RWPE2 (cell line): ENCODE results near the gene EEF1B2.

Source experiments
- ATAC-seq: fragments of 200-7000 bp; cut with Tn5 transposase; 3 replicates; pipeline ENCODE4 v1.9.1; 2021; ENCODE audit warnings: low read depth
- DNase-seq: peaks from one replicate; pipeline ENCODE4 v3.0.0-alpha.2; 2020; ENCODE audit warnings: low spot score
- H3K27ac ChIP-seq: fragments of 450-650 bp; 2 replicates; pipeline ENCODE4 v1.5.1; 2017; ENCODE audit warnings: mild to moderate bottlenecking; ENCODE audit not compliant: poor library complexity, severe bottlenecking
- H3K27me3 ChIP-seq: fragments of 250-450 bp; sonication (Bioruptor Pico); 2 replicates; pipeline ENCODE4 v1.5.1; 2021; ENCODE audit warnings: mild to moderate bottlenecking, moderate library complexity; ENCODE audit not compliant: insufficient read depth, poor library complexity, severe bottlenecking
- H3K36me3 ChIP-seq: fragments of 250-450 bp; sonication (Bioruptor Pico); 2 replicates; pipeline ENCODE4 v1.5.1; 2020; ENCODE audit warnings: low read depth, mild to moderate bottlenecking, moderate library complexity
- H3K4me1 ChIP-seq: fragments of 250-450 bp; sonication (Bioruptor Pico); 2 replicates; pipeline ENCODE4 v1.5.1; 2021; ENCODE audit warnings: mild to moderate bottlenecking, moderate library complexity; ENCODE audit not compliant: insufficient read depth, poor library complexity, severe bottlenecking
- H3K4me3 ChIP-seq: fragments of 250-450 bp; sonication (Bioruptor Pico); 2 replicates; pipeline ENCODE4 v1.5.1; 2021; ENCODE audit warnings: mild to moderate bottlenecking, moderate library complexity; ENCODE audit not compliant: severe bottlenecking
- H3K9me3 ChIP-seq: fragments of 250-450 bp; sonication (Bioruptor Pico); 2 replicates; pipeline ENCODE4 v1.5.1; 2021; ENCODE audit warnings: mild to moderate bottlenecking, moderate library complexity; ENCODE audit not compliant: severe bottlenecking
- CTCF ChIP-seq: fragments of 450-650 bp; IDR thresholded peaks from one replicate; pipeline ENCODE4 v1.5.1; 2017; ENCODE audit warnings: mild to moderate bottlenecking, moderate library complexity; ENCODE audit not compliant: poor library complexity, severe bottlenecking

Gene EEF1B2

DNA sequence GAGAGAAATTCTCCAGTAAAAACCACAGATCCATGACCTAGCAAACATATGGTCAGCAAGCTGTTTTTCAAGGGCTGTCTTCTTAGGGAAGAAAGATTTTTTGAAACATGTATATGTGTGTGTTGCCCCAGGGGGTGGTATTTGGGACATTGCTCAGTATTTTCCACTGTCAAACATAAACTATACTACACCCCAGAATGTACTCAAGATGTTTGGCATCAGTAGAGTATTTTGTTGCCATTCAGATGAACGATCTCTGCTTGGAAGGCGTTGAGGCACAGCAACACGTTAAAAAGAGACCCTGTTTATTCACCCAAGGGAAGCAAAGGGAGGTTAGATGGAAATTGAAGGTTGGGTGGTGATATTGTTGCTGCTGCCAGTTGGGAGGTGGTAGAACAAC, 30.0 kb downstream of the EEF1B2 start:
- no peak for ATAC-seq

DNA sequence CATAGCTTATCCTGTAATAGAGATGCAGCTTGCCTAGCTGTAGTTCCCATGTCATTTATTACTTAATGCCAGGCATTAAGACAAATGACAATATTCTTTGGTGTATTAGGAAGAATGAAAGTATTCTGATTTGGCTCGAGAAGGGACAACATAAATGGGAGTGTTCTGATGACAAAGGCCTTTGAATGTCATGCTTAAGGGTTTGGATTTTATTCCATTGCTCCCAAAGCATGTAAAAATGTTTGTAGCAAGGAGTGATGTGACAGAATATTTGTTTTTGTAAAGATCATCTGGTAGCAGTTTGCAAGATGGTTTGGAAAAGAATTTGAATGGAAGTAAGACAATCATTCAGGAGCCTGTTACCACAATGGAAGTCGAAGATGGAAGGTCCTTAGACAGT, 30.4 kb downstream of the EEF1B2 start:
- Histone ChIP-seq H3K36me3 (no peaks in the 10 kb centered on the region), H3K27ac (no peak overlapping the region), H3K27me3 (no peaks in the 10 kb centered on the region), H3K4me3 (no peak overlapping the region), H3K4me1 (no peaks in the 10 kb centered on the region), H3K9me3 (no peaks in the 10 kb centered on the region)
- TF ChIP-seq CTCF = no peak
- no peak for ATAC-seq
- no peak for DNase-seq

More for the DNA sequence above, 30.0 kb downstream of the EEF1B2 start:
- H3K36me3 ChIP-seq = no peaks in the 10 kb centered on the region
- no peak for TF ChIP-seq CTCF
- H3K27ac ChIP-seq = no peak overlapping the region
- H3K9me3 ChIP-seq = no peaks in the 10 kb centered on the region
- no peak for DNase-seq
- no peaks in the 10 kb centered on the region for H3K4me1 ChIP-seq
- no peaks in the 10 kb centered on the region for H3K27me3 ChIP-seq
- H3K4me3 ChIP-seq = no peak overlapping the region

DNA sequence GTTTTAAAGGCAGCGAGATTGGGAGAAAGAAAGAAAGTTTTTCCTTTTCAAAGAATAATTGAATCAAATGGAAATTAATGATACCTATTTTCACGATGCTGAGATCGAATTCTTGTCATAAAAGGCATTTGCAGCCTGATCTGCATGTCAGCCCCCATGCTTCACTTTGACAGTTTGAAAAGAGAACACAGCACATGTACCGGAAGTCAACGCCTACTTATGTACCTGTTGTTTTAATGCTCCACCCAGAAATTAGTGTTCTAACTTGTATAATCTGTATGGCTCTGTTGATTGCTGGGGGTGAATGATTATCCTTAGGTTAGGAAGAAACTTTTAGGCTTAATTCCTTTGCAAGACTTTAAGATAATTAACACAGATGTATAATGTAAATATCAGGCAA, 31.0 kb downstream of the EEF1B2 start:
- no peaks in the 10 kb centered on the region for H3K9me3 ChIP-seq
- no peak overlapping the region for H3K27ac ChIP-seq
- DNase-seq (no peak), ATAC-seq (no peak)
- H3K27me3 ChIP-seq = no peaks in the 10 kb centered on the region
- H3K4me1 ChIP-seq = no peaks in the 10 kb centered on the region
- TF ChIP-seq CTCF = no peak
- H3K36me3 ChIP-seq = no peaks in the 10 kb centered on the region
- no peak overlapping the region for H3K4me3 ChIP-seq

DNA sequence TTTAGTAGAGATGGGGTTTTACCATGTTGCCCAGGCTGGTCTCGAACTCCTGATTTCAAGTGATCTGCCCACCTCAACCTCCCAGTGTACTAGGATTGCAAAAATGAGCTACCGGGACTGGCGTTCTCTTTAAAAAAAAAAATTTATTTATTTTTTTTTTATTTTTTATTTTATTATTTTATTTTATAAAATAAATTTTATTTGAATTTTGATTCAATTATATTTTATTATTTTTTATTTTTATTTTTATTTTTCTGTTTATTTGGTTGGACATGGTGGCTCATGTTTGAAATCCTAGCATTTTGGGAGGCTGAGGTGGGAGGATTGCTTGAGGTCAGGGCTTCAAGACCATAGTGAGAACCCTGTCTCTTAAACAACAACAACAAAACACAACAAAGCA, 32.5 kb downstream of the EEF1B2 start:
- Histone ChIP-seq H3K36me3 (no peaks in the 10 kb centered on the region), H3K27me3 (no peaks in the 10 kb centered on the region), H3K27ac (no peak overlapping the region), H3K4me1 (no peaks in the 10 kb centered on the region), H3K9me3 (no peaks in the 10 kb centered on the region), H3K4me3 (no peak overlapping the region)
- ATAC-seq (no peak), DNase-seq (no peak)
- TF ChIP-seq CTCF = no peak

DNA sequence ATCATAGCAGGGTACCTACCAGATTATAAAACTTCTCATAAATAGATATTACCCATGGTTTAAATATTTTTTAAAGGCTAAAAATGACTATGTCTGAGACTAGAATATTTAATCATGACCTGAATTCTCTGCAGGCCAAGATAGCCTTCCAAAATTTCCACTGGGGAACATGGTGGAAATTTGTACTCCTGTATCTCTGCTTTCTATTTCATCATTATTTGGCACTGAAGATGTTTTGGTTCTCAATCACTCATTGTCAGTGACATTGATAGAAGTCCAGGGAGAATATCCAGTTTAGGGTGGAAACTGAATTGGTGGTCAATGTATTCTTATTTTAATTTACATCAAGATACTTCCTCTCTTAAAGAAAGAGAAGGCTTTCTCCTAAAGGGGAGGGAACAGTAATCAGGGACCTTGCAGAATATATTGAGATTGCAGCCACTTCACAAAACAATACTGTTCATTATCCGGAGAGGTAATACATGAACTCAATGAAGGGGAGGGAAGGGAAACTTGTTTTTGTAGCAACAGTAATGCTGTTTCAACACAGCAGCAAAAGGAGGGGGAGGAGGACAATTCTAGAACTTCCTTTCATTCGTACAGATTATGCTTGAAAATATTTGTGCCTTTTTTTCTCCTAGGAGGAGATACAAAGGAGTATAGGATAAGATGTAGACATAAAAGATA, 34.1 kb downstream of the EEF1B2 start:
- no peak overlapping the region for H3K27ac ChIP-seq
- no peak overlapping the region for H3K4me3 ChIP-seq
- H3K4me1 ChIP-seq = no peaks in the 10 kb centered on the region
- TF ChIP-seq CTCF = no peak
- no peaks in the 10 kb centered on the region for H3K9me3 ChIP-seq
- no peaks in the 10 kb centered on the region for H3K27me3 ChIP-seq
- H3K36me3 ChIP-seq = no peaks in the 10 kb centered on the region
- DNase-seq = no peak
- ATAC-seq = no peak
